ENCODE results near the gene SCN4B.

The SCN4B gene

GRCh38 chr11:118152020-118152551 is 537 bp downstream of the SCN4B start:
- no peak for DNase-seq (ENCODE audit: low read depth in 2 of 2)

- no peak for DNase-seq (ENCODE audit: low read depth in 2 of 2)
These were observed 1.2 kb downstream of the SCN4B start for GRCh38 chr11:118151431-118151830.

- no peak for DNase-seq (ENCODE audit: low read depth in 2 of 2)
These were observed 3.1 kb downstream of the SCN4B start for GRCh38 chr11:118149493-118149892.

GRCh38 chr11:118148856-118149255 is 3.8 kb downstream of the SCN4B start:
- DNase-seq (ENCODE audit: low read depth in 2 of 2) = no peak

- DNase-seq (ENCODE audit: low read depth in 2 of 2) = no peak
These were observed 4.4 kb downstream of the SCN4B start for GRCh38 chr11:118148240-118148639.

- no peak for DNase-seq (ENCODE audit: low read depth in 2 of 2)
These were observed 5.1 kb downstream of the SCN4B start for GRCh38 chr11:118147502-118147901.

- DNase-seq (ENCODE audit: low read depth in 2 of 2) = no peak
These were observed 6.1 kb downstream of the SCN4B start for GRCh38 chr11:118146554-118146953.

GRCh38 chr11:118145285-118146227 is 7.1 kb downstream of the SCN4B start:
- peak; percentile 70 to 92 for DNase-seq (ENCODE audit: low read depth in 2 of 2)

- no peak for DNase-seq (ENCODE audit: low read depth in 2 of 2)
These were observed 8.0 kb downstream of the SCN4B start for GRCh38 chr11:118144301-118145268.

- no peak for DNase-seq (ENCODE audit: low read depth in 2 of 2)
These were observed 8.9 kb downstream of the SCN4B start for GRCh38 chr11:118143661-118144185.

GRCh38 chr11:118142809-118143208 is 9.8 kb downstream of the SCN4B start:
- DNase-seq (ENCODE audit: low read depth in 2 of 2) = no peak

GRCh38 chr11:118142081-118142480 is 10.5 kb downstream of the SCN4B start:
- DNase-seq (ENCODE audit: low read depth in 2 of 2) = no peak

- DNase-seq (ENCODE audit: low read depth in 2 of 2) = no peak
These were observed 13.0 kb downstream of the SCN4B start for GRCh38 chr11:118139578-118139977.

- no peak for DNase-seq (ENCODE audit: low read depth in 2 of 2)
These were observed 13.7 kb downstream of the SCN4B start for GRCh38 chr11:118138839-118139420.

- no peak for DNase-seq (ENCODE audit: low read depth in 2 of 2)
These were observed 15.8 kb downstream of the SCN4B start for GRCh38 chr11:118136801-118137200.

- DNase-seq (ENCODE audit: low read depth in 2 of 2) = no peak
These were observed 16.3 kb downstream of the SCN4B start for GRCh38 chr11:118136341-118136740.

- DNase-seq (ENCODE audit: low read depth in 2 of 2) = no peak
These were observed 16.8 kb downstream of the SCN4B start for GRCh38 chr11:118135796-118136165.

- no peak for DNase-seq (ENCODE audit: low read depth in 2 of 2)
These were observed 17.4 kb downstream of the SCN4B start for GRCh38 chr11:118135051-118135795.

GRCh38 chr11:118133816-118134215 is 18.8 kb downstream of the SCN4B start:
- DNase-seq (ENCODE audit: low read depth in 2 of 2) = no peak

- DNase-seq (ENCODE audit: low read depth in 2 of 2) = no peak
These were observed 20.1 kb downstream of the SCN4B start for GRCh38 chr11:118132385-118133151.
